ENCODE data around the gene VPS4A. TPM values are rescaled to one million over a fixed set of nuclear protein-coding genes. Genes with fewer than 3 reads are reported as not detected.

The VPS4A gene
- total RNA-seq, 1 donor from 2014 or later = 40.1 TPM

DNA sequence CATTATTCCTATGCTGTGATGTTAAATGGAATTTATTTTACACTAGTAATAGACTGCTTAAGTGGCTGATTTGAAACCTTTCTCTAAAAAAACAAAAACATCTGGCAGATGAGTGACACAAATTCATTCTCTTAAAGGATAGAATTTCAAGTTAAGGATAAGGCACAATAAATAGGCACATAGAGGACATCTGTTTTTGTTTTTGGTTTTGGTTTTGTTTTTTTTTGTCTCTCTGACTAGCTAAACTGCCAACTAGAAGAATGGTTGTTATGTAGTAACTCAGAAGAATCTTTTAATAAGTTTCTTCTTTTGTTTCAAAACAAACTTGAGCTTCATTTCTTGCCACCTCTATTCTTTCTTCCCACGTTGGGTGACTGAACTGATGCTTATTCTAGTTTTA is 5.1 kb upstream of the VPS4A start:
- intact Hi-C loops (cut with micrococcal nuclease) = no loop called here

DNA sequence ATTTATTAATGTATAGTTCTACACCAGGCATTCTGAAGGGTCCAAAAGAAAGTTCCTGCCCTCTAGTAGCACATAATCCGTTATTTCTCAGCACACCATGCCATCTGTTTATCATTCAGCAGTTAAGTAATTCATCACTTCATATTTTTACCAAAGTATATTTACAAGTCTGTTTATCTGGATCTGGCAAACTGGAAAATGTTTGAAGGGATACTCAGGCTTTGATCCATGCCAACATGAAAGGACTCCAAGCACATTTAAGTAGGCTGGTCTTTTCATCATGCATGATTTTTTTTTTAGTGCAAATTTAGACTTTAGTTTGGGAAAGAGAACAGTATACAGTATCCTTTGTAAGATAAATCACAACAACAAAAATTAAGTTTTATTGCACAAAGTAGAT is 4.1 kb upstream of the VPS4A start:
- intact Hi-C loops (cut with micrococcal nuclease) = no loop called here

DNA sequence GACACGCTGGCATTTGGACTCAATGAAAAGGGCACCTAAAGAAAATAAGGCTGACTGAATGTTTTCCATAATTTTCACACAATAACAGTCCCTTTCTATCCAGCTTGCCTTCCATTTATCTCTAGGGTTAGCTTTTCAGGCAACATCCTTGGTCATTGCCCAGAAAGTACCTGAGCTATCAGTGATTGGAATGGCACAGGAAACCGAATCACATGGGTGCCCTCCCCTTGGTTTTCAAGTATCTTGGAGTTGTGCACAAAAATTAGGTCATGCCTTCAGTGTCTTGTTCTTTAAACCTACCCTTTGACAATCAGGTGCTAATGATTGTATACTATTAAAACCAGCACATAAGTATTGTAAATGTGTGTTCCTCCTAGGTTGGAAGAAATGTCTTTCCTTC is 3.3 kb upstream of the VPS4A start:
- intact Hi-C loops (cut with micrococcal nuclease) = no loop called here

DNA sequence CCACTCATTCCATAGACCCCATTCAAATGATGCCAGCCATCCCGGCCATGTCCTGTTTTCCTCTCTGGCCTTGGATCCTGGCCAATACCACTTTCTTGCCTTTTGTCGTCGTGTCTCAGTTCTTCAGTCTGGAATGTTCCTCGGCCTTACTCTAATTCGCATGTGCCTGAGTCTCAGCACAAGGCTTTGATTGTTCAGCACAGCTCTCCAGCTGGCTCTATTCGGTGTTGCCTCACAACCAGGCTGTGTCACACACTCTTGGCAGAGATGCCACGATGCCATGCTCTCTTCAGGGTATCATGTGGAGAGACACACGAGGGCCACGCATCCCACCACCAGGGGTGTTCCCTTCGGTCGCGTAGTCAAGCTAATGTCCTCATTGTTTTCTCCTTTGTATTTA is 1.8 kb upstream of the VPS4A start:
- intact Hi-C loops (cut with micrococcal nuclease) = no loop called here

DNA sequence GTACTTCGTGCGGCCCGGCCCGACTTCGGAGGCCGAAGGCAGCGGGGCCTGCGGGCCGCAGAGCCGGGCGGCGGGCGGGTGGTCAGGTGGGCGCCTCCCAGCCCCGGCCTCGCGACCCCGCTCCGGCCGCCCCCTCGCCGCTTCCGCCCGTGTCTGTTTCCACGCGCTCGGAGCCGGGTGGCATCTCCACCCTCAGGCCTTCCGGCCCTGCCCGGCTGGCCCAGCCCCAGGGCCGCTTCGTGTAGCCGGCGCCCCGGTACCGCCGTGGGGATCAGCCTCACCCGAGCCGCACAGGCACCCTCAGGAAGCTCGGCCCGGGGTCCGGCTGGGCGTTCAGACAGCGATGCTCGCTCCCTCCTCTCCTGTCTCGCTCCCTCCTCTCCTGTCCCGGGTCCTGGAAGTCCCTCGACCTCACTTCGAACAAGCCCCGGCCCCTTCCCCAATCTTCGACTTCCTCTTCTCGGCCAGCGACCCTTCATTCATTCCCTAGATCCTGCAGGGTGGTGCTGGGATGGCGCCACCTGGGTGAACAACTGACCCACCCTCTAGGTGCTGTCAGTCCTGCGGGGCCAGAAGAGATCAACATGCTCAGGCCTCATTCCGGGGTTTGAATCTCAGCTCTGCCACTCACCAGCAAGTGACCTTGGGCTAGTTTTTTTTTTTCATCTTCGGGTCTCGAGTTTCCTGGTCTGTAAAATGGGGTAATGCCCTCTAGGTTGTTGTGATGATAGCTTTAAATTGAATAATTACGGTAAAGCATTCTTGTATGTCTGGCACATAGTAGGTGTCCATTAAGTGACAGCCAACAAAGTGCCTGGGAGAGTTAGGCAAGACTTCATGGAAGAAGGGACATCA is 610 bp downstream of the VPS4A start:
- intact Hi-C loops (cut with micrococcal nuclease) = loop anchor here (1.0 to 5.0 kb wide), 11 partner anchors 19 to 864 kb away; partner anchors contain the start of genes CYB5B, NOB1, PDF and SMPD3

DNA sequence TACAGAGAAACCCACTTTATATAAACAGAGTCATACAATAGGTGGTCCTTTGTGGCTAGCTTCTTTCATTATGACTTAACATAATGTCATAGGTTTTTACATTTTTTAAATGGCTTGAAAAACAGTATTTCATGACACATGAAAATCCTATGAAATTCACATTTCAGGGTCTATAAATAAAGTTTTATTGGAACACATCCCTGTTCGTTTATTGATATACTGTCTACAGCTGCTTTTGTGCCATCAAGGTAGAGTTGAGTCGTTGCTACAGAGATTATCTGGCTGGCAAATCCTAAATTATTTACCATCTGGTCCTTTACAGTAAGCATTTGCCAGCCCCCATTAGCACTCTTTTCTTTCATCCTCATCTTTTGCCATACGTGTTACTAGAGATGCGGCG is 2.3 kb downstream of the VPS4A start:
- intact Hi-C loops (cut with micrococcal nuclease) = loop anchor here (5.0 kb wide), 1 partner anchor 866 kb away; the partner anchor contains the start of gene SMPD3

DNA sequence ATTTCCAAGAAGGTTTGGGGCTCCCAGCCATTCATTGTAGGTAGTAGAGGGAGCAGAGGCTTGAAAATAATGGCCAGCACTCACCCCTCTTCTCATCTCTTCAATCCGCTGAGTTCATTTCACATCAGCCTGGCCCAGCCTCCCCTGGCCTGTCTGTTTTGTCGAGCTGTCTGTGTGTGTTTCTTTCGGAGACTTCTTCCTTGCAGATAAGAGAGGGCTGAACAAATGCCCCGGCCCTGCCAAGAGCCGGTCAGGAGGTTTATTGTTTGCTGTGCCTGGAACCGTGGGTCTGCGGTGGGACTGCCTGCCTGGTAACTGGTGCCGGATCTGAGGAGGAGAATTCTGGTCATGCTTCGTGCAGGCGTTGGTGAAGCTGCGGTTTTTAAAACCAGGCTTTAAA is 3.4 kb downstream of the VPS4A start:
- intact Hi-C loops (cut with micrococcal nuclease) = loop anchor here (5.0 kb wide), 1 partner anchor 867 kb away; the partner anchor contains the start of gene SMPD3

DNA sequence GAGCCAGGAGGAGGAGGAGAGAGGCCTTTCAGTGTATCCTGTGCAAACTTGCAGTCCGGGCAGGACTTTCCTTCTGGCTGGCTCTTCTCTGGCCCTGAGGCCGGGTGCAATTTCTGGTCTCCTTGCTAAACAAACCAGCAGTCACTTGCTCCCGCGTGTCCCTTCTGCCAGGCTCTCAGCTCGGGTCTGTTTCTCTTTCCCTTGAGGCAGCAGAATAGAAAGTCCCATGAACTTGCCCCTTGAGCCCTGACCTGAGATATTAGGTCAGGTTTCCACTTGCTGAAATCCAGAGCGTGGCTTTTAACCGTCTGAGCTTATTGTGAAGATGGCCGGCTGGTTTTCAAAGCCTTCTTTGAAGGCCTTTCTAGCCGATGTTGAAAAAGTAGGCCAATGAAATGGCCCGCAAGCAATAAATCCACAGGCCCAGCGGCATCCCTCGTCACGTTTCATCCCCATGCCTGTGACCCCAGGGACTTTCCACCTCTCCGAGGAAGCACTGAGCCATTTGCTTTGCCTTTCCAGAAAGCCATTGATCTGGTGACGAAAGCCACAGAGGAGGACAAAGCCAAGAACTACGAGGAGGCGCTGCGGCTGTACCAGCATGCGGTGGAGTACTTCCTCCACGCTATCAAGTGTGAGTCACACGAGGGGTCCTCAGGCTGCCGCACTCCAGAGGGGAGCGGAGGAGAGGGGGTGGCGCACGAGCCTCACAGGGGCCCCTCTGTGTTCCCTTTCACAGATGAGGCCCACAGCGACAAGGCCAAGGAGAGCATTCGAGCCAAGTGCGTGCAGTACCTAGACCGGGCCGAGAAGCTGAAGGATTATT is 4.5 kb downstream of the VPS4A start:
- intact Hi-C loops (cut with micrococcal nuclease) = no loop called here

DNA sequence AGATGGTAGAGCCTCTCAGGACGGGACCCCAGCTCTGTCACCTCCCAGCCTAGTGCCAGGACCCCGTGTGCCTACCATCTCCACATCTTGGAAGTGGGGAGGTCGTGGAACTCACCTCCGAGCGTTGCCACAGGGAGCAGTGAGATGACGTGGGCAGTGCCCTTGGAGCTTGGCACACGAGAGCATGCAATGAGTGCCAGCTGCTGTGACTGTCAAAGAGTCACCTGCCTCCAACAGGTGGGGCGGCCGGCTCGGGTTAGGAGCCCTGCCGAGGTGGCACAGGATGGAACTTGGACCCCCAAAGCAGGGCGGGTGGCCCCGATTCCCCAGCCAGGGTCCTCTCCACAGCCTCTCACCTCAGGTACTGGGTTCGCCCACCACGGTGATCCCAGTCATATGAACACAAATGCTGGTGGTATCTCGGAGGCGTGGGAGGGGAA is 5.5 kb downstream of the VPS4A start:
- intact Hi-C loops (cut with micrococcal nuclease) = no loop called here

DNA sequence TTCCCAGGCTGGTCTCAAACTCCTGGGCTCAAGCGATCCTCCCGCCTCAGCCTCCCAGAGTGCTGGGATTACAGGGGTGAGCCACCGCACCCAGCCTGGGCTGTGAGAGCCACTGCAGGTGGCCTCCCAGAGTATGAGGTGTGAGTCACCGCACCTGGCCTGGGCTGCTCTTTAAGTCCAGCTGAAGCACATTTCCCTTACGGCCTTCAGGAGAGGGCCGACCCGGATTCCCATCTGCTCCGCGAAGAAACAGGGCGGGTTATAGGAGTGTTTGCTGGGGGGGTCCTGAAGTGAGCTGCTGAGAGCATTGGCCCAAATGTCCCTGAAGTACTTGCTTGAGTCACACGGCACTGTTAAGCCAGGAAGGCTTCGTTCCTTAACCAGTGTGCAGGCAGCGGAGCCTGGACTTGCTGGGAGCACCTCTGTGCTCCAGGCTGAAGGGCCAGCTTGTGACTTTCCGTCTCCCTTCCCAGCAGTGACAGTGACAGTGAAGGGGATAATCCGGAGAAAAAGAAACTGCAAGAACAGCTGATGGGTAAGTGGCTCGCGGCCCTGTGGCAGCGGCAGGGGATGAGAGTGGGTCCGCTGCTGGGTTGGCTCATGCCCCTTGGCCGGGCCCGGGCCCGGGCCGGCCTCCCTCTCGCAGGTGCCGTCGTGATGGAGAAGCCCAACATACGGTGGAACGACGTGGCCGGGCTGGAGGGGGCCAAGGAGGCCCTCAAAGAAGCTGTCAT is 7.2 kb downstream of the VPS4A start:
- intact Hi-C loops (cut with micrococcal nuclease) = no loop called here

DNA sequence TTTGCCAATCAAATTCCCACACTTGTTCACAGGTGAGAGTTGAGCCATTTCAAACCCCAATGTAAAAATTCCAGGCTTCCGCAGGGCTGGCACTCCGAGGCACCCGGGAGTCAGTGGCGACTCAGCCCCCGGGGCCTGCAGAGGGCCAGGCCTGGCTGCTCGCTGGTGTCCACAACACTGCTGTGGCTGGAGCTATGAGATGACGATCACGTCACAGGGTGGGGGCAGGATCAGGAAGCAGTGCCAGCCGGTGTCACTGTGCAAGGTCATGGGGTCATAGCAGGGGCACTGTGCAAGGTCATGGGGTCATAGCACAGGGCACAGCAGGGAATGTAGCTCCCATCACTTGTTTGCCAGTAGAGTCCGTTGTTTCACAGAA is 7.8 kb downstream of the VPS4A start:
- intact Hi-C loops (cut with micrococcal nuclease) = no loop called here

DNA sequence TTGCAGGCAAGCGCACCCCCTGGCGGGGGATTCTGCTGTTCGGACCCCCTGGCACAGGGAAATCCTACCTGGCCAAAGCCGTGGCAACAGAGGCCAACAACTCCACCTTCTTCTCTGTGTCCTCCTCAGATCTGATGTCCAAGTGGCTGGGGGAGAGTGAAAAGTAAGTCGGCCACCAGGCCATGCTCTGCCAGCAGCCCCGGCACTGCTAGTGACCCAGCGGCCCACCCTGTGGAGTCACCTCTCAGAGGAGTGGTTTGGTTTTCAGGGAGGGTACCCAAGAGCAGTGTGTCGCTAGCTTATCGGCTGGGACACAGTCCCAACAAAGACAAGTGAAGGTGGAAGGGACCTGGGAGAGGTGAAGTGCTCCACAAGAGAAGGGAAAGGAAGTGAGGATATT is 8.2 kb downstream of the VPS4A start:
- intact Hi-C loops (cut with micrococcal nuclease) = no loop called here

DNA sequence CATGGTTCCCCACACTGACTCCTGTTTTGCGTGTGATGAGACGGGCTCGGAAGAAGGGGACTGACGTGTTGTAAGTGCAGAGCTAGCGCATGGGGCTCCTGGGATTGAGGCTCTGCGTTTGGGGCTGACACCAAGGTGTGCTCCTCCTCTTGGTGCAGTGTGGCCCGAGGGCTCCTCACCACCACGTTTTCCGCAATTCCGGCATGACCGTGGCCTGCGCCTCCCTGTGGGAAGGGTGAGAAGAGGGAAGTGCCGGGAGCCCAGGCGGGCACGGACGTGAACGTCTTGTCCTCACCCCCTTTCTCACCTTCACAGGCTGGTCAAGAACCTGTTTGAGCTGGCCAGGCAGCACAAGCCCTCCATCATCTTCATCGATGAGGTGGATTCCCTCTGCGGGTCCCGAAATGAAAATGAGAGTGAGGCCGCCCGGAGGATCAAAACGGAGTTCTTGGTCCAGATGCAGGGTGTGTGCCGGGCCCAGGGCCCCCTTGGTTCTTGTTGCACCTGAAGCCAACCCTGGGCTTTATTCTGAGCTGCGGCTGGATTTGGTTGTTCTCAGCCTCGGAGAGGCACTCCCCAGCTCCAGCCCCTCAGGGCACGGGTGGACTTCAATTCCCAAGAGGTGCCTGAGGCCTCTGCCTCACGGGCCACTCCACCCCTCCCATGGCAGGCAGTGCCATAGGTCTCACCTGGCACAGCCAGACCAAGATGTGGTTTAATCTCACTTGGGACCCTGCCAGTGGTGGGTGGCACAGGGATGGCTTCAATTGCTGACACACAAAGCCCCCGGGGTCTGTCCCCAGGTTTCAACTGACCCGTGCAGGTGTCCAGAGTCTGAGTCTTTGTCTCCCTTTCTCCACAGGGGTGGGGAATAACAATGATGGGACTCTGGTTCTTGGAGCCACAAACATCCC is 8.9 kb downstream of the VPS4A start:
- intact Hi-C loops (cut with micrococcal nuclease) = no loop called here

DNA sequence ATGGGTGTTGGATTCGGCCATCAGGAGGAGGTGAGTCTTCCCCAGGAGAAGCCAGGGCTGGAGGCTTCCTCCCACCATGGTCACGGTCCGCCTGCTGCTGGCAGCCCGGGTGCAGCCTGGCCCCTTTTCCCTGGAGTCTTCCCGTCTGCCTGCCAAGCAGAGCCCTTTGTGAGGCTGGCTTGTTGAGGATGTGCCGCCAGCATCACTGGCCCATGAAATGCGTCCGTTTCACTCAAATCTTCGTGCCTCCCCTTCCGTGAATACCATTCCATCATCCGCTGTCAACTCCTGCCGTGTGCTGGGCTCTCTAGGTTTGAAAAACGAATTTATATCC is 9.6 kb downstream of the VPS4A start:
- intact Hi-C loops (cut with micrococcal nuclease) = no loop called here

DNA sequence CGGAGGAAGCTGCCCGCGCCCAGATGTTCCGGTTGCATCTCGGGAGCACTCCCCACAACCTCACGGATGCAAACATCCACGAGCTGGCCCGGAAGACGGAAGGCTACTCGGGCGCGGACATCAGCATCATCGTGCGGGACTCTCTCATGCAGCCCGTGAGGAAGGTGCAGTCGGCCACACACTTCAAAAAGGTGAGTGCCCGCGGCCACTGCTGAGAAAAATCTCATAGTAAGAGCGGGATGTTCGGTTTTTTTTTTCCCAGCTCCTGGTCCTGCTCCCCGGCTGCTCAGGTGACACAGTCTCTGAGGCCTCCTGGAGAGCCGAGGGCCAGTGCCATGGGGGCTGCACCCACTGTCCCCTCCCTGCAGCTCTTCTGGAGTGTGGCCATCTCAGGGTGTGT is 9.9 kb downstream of the VPS4A start:
- intact Hi-C loops (cut with micrococcal nuclease) = no loop called here

DNA sequence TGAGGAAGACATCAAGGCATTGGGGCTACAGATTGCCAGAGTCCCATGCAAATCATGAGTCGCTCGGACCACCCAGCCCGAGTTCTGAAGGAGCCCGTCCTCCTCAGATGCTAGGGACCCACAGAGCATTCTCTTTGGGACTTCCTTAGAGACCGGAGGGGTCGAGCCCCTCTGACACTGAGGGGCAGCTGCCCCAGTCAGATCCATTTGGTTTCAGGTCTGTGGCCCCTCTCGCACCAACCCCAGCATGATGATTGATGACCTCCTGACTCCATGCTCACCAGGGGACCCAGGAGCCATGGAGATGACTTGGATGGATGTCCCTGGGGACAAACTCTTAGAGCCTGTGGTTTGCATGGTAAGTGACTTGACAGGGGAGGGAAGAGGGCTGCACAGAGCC is 11.2 kb downstream of the VPS4A start:
- intact Hi-C loops (cut with micrococcal nuclease) = no loop called here

DNA sequence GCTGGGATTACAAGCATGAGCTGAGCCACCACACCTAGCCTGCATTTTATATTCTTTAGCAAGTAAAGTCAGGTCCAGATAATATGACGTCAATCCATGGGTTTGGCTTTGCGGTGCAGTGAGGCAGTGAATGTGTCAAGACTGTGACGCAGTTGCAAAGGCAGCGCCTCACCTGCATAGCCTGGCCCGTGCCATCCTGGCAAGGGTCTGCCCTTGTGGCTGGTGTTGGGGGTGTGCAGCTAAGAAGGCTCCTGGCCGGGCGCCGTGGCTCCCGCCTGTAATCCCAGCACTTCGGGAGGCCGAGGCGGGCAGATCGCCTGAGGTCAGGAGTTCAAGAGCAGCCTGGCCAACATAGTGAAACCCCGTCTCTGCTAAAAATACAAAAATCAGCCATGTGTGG is 12.3 kb downstream of the VPS4A start:
- intact Hi-C loops (cut with micrococcal nuclease) = no loop called here

DNA sequence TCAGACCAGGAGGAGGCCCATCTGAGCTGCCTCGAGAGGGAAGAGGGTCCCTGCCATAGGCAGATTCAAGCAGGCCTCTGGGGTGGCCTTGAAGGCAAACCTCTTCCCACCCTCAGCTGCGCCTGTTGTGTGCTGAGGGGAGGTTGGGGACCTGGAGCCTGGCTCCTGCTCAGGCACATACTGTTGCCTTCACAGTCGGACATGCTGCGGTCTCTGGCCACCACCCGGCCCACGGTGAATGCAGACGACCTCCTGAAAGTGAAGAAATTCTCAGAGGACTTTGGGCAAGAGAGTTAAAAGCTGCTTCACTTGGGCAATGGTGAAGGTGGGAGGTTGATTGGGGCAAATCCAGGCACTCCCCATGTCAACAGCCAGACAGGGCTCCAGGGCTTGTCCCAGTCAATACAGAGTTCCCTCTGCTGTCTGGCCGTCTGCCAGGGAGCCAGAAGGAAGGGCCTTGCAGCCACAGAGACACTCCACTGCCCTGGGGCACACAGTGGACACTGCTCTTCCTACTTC is 12.9 kb downstream of the VPS4A start:
- intact Hi-C loops (cut with micrococcal nuclease) = no loop called here

DNA sequence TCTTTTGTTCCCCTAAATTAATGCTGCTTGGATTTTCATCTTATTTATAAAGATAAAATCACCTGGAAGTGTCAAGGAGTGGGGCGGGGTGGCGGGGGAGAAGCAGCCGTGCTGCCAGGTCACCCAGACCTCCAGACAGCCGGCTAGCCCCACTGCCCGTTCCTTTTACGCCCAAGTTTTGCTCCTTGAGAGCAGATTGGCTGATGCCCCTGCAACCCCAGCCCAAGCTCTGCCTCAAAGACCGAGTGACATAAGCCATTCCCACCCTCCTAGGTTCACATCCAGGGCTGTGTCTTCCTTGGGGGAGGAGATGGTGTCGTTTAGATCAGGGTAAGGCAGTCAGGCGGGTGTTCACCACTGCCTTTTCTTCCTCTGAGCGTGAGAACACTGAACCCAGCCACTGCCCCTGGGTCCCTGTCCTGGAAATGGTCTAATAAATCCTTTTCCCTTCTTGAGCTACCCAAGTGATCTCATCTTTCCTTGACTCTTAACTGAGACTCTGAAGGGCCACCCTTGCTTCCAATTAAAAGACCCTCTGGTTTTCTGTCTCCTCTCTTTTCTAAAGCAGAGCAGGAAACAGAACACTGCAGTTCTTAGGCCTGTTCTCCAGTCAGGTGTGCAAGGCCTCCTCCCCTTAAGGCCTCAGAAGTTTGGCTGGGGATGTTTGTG is 13.6 kb downstream of the VPS4A start:
- intact Hi-C loops (cut with micrococcal nuclease) = no loop called here

DNA sequence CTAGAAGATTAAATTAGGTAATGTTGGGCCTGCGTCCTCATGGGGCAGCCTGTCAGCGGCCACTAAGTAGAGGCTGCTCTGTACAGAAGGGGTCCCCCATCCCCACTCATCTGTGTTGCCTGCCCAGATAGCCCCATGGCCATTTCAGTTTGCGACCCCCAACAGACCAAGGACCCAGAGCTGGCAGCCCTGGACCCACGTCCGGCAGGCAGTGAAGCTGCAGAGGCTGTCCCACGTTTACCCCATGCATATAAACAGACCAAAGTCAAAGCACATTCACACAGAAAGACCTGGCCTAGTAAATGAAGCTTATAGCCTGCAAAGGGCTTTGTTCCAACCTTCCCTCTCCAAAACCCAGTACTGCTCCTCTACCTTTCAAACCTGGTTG is 14.6 kb downstream of the VPS4A start:
- intact Hi-C loops (cut with micrococcal nuclease) = no loop called here
